ENCODE measurements around the gene FAM114A1. TPM values are rescaled to one million over a fixed set of nuclear protein-coding genes. Genes with fewer than 3 reads are reported as not detected.

Gene FAM114A1
- total and polyA plus RNA-seq, 4 donors: 22.1 to 108 (median 53.9) TPM

DNA sequence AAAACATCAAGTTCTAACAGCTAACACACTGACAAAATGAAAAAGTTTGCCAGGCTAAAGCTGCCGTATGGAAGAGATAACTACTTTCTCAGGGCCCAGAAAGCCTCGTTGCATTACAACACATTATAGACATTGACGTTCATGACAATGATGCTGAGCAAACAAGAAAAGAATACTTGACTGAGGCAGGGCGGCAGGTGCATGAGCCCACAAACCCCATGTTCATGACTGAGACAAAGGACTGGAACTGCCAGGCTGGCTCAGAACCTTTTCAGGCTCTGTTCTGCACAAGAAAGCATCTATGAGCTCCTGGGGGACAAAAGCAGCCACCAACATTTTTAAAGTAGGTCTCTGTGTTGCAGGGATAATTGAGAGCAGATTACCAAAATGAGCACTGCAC is 24.6 kb upstream of the FAM114A1 start:
- Histone ChIP-seq H3K27me3 (ENCODE audit: control insufficient read depth in 4 of 4, insufficient read depth in 4 of 4, low read length in 3 of 4) (no peaks in the 10 kb centered on the region), H3K4me1 (ENCODE audit: control insufficient read depth in 4 of 4, insufficient read depth in 4 of 4, low read length in 3 of 4) (no peaks in the 10 kb centered on the region), H3K4me3 (ENCODE audit: low read depth in 1 of 3, low read length in 3 of 3) (no peak overlapping the region), H3K36me3 (ENCODE audit: control insufficient read depth in 4 of 4, insufficient read depth in 3 of 4, low read depth in 1 of 4, low read length in 3 of 4) (no peaks in the 10 kb centered on the region), H3K9ac (ENCODE audit: low read depth in 1 of 2, low read length in 2 of 2) (no peak overlapping the region), H3K9me3 (ENCODE audit: control insufficient read depth in 4 of 4, low read length in 3 of 4) (no peaks in the 10 kb centered on the region), H3K27ac (ENCODE audit: low read depth in 1 of 2, low read length in 2 of 2) (no peak overlapping the region)
- TF ChIP-seq FOXA1 (IDR thresholded peaks at IDR 0.05): no peak
- TF ChIP-seq, protein P1, sequence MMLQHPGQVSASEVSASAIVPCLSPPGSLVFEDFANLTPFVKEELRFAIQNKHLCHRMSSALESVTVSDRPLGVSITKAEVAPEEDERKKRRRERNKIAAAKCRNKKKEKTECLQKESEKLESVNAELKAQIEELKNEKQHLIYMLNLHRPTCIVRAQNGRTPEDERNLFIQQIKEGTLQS (IDR thresholded peaks at IDR 0.05): no peak
- no peak for TF ChIP-seq HNF4G (IDR thresholded peaks at IDR 0.05)
- no peak for TF ChIP-seq SP1 (IDR thresholded peaks at IDR 0.05)
- no peak for TF ChIP-seq GABPA (IDR thresholded peaks at IDR 0.05 in 1 of 2, conservative IDR thresholded peaks at IDR 0.05 in 1 of 2)
- TF ChIP-seq TAF1 (conservative IDR thresholded peaks at IDR 0.05): no peak
- TF ChIP-seq RAD21 (IDR thresholded peaks at IDR 0.05): no peak
- DNase-seq (ENCODE audit: low spot score): no peak
- WGBS: 94% methylated on average over 4 of the region's 4 CpGs

DNA sequence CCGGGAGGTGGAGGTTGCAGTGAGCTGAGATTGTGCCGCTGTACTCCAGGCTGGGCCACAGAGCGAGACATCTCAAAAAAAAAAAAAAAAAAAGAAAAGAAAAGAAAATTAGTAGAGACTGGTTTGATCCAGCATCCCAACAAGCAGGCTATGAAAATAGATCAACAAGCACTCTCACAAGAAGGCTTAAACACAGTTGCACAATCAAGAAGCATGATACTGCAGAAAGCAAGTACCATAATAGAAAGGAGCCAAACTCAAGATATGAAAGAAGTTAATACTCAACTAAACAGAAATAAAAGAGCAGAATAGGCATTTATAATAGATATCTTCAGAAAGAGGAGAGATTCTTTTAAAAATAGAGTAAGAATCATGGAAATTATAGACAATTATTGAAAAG is 21.6 kb upstream of the FAM114A1 start:
- Histone ChIP-seq H3K4me3 (ENCODE audit: low read depth in 1 of 3, low read length in 3 of 3) (no peak overlapping the region), H3K9ac (ENCODE audit: low read depth in 1 of 2, low read length in 2 of 2) (no peak overlapping the region), H3K27me3 (ENCODE audit: control insufficient read depth in 4 of 4, insufficient read depth in 4 of 4, low read length in 3 of 4) (no peaks in the 10 kb centered on the region), H3K9me3 (ENCODE audit: control insufficient read depth in 4 of 4, low read length in 3 of 4) (no peaks in the 10 kb centered on the region), H3K27ac (ENCODE audit: low read depth in 1 of 2, low read length in 2 of 2) (no peak overlapping the region), H3K4me1 (ENCODE audit: control insufficient read depth in 4 of 4, insufficient read depth in 4 of 4, low read length in 3 of 4) (no peaks in the 10 kb centered on the region), H3K36me3 (ENCODE audit: control insufficient read depth in 4 of 4, insufficient read depth in 3 of 4, low read depth in 1 of 4, low read length in 3 of 4) (no peaks in the 10 kb centered on the region)
- TF ChIP-seq HNF4G (IDR thresholded peaks at IDR 0.05) (no peak), NR2F2 (IDR thresholded peaks at IDR 0.05) (no peak), EGR1 (IDR thresholded peaks at IDR 0.05; ENCODE audit: low read depth in 2 of 2) (no peak), SP1 (IDR thresholded peaks at IDR 0.05) (no peak)
- DNase-seq (ENCODE audit: low spot score): no peak
- 97% methylated on average over 3 of the region's 3 CpGs for WGBS

DNA sequence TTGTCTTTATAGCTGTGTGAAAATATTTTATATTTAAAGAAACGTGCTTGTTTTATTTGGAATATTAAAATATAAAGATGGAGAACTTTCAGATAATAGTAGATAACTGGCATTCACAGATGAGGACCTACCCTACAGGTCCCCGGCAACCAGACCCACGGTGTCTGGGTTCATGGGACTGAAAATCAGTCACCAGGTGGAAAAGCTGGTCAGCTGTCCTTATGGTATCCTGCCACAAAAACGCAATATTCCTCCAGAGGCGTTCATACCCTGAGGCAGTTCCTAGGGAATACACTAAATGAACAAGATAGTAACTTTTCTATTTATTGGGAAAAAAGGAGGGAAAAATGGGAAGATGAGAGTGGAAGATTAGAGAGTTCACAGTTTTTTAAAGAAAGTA is 12.1 kb upstream of the FAM114A1 start:
- no peak for DNase-seq (ENCODE audit: low spot score)
- peak overlapping the region in 1 of 2 donors; percentile 9 for H3K9ac ChIP-seq (ENCODE audit: low read depth in 1 of 2, low read length in 2 of 2)
- no peaks in the 10 kb centered on the region for H3K36me3 ChIP-seq (ENCODE audit: control insufficient read depth in 4 of 4, insufficient read depth in 3 of 4, low read depth in 1 of 4, low read length in 3 of 4)
- H3K4me3 ChIP-seq (ENCODE audit: low read depth in 1 of 3, low read length in 3 of 3): no peak overlapping the region
- no peaks in the 10 kb centered on the region for H3K4me1 ChIP-seq (ENCODE audit: control insufficient read depth in 4 of 4, insufficient read depth in 4 of 4, low read length in 3 of 4)
- no peaks in the 10 kb centered on the region for H3K9me3 ChIP-seq (ENCODE audit: control insufficient read depth in 4 of 4, low read length in 3 of 4)
- TF ChIP-seq, protein P2, sequence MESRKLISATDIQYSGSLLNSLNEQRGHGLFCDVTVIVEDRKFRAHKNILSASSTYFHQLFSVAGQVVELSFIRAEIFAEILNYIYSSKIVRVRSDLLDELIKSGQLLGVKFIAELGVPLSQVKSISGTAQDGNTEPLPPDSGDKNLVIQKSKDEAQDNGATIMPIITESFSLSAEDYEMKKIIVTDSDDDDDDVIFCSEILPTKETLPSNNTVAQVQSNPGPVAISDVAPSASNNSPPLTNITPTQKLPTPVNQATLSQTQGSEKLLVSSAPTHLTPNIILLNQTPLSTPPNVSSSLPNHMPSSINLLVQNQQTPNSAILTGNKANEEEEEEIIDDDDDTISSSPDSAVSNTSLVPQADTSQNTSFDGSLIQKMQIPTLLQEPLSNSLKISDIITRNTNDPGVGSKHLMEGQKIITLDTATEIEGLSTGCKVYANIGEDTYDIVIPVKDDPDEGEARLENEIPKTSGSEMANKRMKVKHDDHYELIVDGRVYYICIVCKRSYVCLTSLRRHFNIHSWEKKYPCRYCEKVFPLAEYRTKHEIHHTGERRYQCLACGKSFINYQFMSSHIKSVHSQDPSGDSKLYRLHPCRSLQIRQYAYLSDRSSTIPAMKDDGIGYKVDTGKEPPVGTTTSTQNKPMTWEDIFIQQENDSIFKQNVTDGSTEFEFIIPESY (IDR thresholded peaks at IDR 0.05): no peak
- TF ChIP-seq, protein P1 (IDR thresholded peaks at IDR 0.05): no peak
- TF ChIP-seq NR2F2 (IDR thresholded peaks at IDR 0.05) (no peak), TAF1 (conservative IDR thresholded peaks at IDR 0.05) (no peak)
- no peaks in the 10 kb centered on the region for H3K27me3 ChIP-seq (ENCODE audit: control insufficient read depth in 4 of 4, insufficient read depth in 4 of 4, low read length in 3 of 4)
- no peak overlapping the region for H3K27ac ChIP-seq (ENCODE audit: low read depth in 1 of 2, low read length in 2 of 2)
- WGBS: 87% methylated on average over 5 of the region's 5 CpGs

DNA sequence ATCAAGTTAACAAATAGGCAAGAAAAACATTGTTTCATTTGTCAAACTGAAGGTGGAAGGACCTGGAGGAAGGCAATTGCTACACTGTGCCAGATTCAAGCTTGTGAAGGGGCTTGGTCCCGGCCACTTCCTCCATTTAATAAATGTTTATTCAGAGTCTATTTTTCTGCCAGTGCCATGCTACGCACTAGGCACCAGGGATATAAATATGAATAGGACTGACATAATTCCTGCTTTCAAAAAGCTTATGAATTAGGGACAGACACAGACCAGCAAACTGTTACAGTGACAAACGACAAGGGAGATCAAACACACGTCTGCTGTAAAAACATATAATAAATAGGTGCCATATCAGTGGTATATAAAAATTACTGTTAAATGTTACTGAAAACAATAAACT is 11.6 kb upstream of the FAM114A1 start:
- TF ChIP-seq NR2F2 (IDR thresholded peaks at IDR 0.05) (no peak), TAF1 (conservative IDR thresholded peaks at IDR 0.05) (no peak), EGR1 (IDR thresholded peaks at IDR 0.05; ENCODE audit: low read depth in 2 of 2) (no peak), FOXA2 (IDR thresholded peaks at IDR 0.05) (no peak)
- TF ChIP-seq, protein P3, sequence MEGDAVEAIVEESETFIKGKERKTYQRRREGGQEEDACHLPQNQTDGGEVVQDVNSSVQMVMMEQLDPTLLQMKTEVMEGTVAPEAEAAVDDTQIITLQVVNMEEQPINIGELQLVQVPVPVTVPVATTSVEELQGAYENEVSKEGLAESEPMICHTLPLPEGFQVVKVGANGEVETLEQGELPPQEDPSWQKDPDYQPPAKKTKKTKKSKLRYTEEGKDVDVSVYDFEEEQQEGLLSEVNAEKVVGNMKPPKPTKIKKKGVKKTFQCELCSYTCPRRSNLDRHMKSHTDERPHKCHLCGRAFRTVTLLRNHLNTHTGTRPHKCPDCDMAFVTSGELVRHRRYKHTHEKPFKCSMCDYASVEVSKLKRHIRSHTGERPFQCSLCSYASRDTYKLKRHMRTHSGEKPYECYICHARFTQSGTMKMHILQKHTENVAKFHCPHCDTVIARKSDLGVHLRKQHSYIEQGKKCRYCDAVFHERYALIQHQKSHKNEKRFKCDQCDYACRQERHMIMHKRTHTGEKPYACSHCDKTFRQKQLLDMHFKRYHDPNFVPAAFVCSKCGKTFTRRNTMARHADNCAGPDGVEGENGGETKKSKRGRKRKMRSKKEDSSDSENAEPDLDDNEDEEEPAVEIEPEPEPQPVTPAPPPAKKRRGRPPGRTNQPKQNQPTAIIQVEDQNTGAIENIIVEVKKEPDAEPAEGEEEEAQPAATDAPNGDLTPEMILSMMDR (IDR thresholded peaks at IDR 0.05; ENCODE audit: low read depth, low read length, missing input control): no peak
- H3K27me3 ChIP-seq (ENCODE audit: control insufficient read depth in 4 of 4, insufficient read depth in 4 of 4, low read length in 3 of 4): no peaks in the 10 kb centered on the region
- peak overlapping the region; percentile 9 to 82 for H3K9ac ChIP-seq (ENCODE audit: low read depth in 1 of 2, low read length in 2 of 2)
- H3K4me3 ChIP-seq (ENCODE audit: low read depth in 1 of 3, low read length in 3 of 3): no peak overlapping the region
- H3K9me3 ChIP-seq (ENCODE audit: control insufficient read depth in 4 of 4, low read length in 3 of 4): no peaks in the 10 kb centered on the region
- no peaks in the 10 kb centered on the region for H3K4me1 ChIP-seq (ENCODE audit: control insufficient read depth in 4 of 4, insufficient read depth in 4 of 4, low read length in 3 of 4)
- H3K27ac ChIP-seq (ENCODE audit: low read depth in 1 of 2, low read length in 2 of 2): peak overlapping the region in 1 of 2 donors; percentile 1
- DNase-seq (ENCODE audit: low spot score): no peak
- WGBS: 55% methylated on average over 4 of the region's 4 CpGs
- no peaks in the 10 kb centered on the region for H3K36me3 ChIP-seq (ENCODE audit: control insufficient read depth in 4 of 4, insufficient read depth in 3 of 4, low read depth in 1 of 4, low read length in 3 of 4)

Data from liver (tissue), 9 donors.